Thyroid gland (tissue), 4 donors: Measurements from ENCODE around the gene HTR5A.

Experiments
- POLR2A ChIP-seq, 2 donors: fragments of 450-650 bp; IDR thresholded peaks; one replicate each; pipeline ENCODE4 v1.6.1; 2017; ENCODE audit warnings: antibody characterized with exemption in 2 of 2, mild to moderate bottlenecking in 2 of 2, moderate library complexity in 1 of 2
- TF ChIP-seq, protein P1 (sequence below), 6 experiments: fragments of 200-600 bp in 3 of 6; fragments of 450-650 bp in 3 of 6; sonication (generic) in 3 of 6; IDR thresholded peaks; one replicate each; pipeline ENCODE4 v1.5.1; 2016 to 2019; ENCODE audit warnings: antibody characterized with exemption in 6 of 6, mild to moderate bottlenecking in 2 of 6, inconsistent platforms in 1 of 6, moderate library complexity in 1 of 6

GRCh38 chr7:155109121-155109520, 39.0 kb downstream of the HTR5A start:
- TF ChIP-seq, protein P1, sequence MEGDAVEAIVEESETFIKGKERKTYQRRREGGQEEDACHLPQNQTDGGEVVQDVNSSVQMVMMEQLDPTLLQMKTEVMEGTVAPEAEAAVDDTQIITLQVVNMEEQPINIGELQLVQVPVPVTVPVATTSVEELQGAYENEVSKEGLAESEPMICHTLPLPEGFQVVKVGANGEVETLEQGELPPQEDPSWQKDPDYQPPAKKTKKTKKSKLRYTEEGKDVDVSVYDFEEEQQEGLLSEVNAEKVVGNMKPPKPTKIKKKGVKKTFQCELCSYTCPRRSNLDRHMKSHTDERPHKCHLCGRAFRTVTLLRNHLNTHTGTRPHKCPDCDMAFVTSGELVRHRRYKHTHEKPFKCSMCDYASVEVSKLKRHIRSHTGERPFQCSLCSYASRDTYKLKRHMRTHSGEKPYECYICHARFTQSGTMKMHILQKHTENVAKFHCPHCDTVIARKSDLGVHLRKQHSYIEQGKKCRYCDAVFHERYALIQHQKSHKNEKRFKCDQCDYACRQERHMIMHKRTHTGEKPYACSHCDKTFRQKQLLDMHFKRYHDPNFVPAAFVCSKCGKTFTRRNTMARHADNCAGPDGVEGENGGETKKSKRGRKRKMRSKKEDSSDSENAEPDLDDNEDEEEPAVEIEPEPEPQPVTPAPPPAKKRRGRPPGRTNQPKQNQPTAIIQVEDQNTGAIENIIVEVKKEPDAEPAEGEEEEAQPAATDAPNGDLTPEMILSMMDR (IDR thresholded peaks at IDR 0.05): no peak
- TF ChIP-seq POLR2A (IDR thresholded peaks at IDR 0.05): no peak
